CD14-positive monocyte (primary cell): ENCODE data around the gene NBAS. TPM values are rescaled to one million over a fixed set of nuclear protein-coding genes. Genes with fewer than 3 reads are reported as not detected.

Experiments
- DNase-seq, 3 donors: peaks; one replicate each; pipeline ENCODE4 v3.0.0-alpha.2; 2011 to 2022
- H2AFZ ChIP-seq: 2 replicates; pipeline ENCODE4 v1.6.0; 2012; ENCODE audit warnings: mild to moderate bottlenecking, low read depth, low read length, inconsistent platforms; ENCODE audit not compliant: insufficient read depth, poor library complexity, severe bottlenecking
- H3K27ac ChIP-seq, 2 donors: 1 replicate in 1 of 2; 2 replicates in 1 of 2; pipeline ENCODE4 v1.5.1; 2012 to 2013; ENCODE audit warnings: low read length in 2 of 2, control low read depth in 1 of 2, inconsistent platforms in 1 of 2, low read depth in 1 of 2, mild to moderate bottlenecking in 1 of 2
- H3K27me3 ChIP-seq, 2 donors: one replicate each; pipeline versions ENCODE4 v1.6.0 to v1.6.1; 2011 to 2013; ENCODE audit warnings: low read length in 2 of 2; ENCODE audit not compliant: control insufficient read depth in 2 of 2, insufficient read depth in 2 of 2
- H3K36me3 ChIP-seq, 2 donors: replicated peaks in 1 of 2; 1 replicate in 1 of 2; 2 replicates in 1 of 2; pipeline versions ENCODE4 v1.5.1 to v1.6.1; 2012 to 2013; ENCODE audit warnings: low read length in 2 of 2, control low read depth in 1 of 2, inconsistent platforms in 1 of 2, mild to moderate bottlenecking in 1 of 2; ENCODE audit not compliant: insufficient read depth in 2 of 2, control insufficient read depth in 1 of 2
- H3K4me1 ChIP-seq, 2 donors: 1 replicate in 1 of 2; 2 replicates in 1 of 2; pipeline versions ENCODE4 v1.5.1 to v1.6.1; 2012 to 2013; ENCODE audit warnings: low read length in 2 of 2, control low read depth in 1 of 2, inconsistent platforms in 1 of 2, mild to moderate bottlenecking in 1 of 2, moderate library complexity in 1 of 2; ENCODE audit not compliant: insufficient read depth in 2 of 2, control insufficient read depth in 1 of 2
- H3K4me2 ChIP-seq: replicated peaks from 2 replicates; pipeline ENCODE3; 2012; ENCODE audit warnings: low read length, moderate library complexity, mild to moderate bottlenecking; ENCODE audit not compliant: poor library complexity, severe bottlenecking; ENCODE audit errors: extremely low read depth
- H3K4me3 ChIP-seq, 3 experiments: fragments of 200-600 bp in 1 of 3; sonication (generic) in 1 of 3; replicated peaks in 1 of 3; 1 replicate in 2 of 3; 2 replicates in 1 of 3; pipeline ENCODE4 v1.5.1; 2011 to 2013; ENCODE audit warnings: low read length in 3 of 3, mild to moderate bottlenecking in 3 of 3, control low read depth in 2 of 3, low read depth in 2 of 3, inconsistent platforms in 1 of 3, moderate library complexity in 1 of 3
- H3K79me2 ChIP-seq: 2 replicates; pipeline ENCODE4 v1.6.0; 2012; ENCODE audit warnings: mild to moderate bottlenecking, control low read depth, inconsistent platforms, low read length, moderate library complexity; ENCODE audit not compliant: insufficient read depth
- H3K9ac ChIP-seq: 2 replicates; pipeline ENCODE4 v1.6.0; 2017; ENCODE audit warnings: low read length, mild to moderate bottlenecking; ENCODE audit not compliant: insufficient read depth, poor library complexity, severe bottlenecking
- H3K9me3 ChIP-seq, 2 donors: replicated peaks in 1 of 2; 1 replicate in 1 of 2; 2 replicates in 1 of 2; pipeline versions ENCODE4 v1.5.1 to v1.6.1; 2012 to 2013; ENCODE audit warnings: low read length in 2 of 2, control low read depth in 1 of 2; ENCODE audit not compliant: control insufficient read depth in 1 of 2, insufficient read depth in 1 of 2
- H4K20me1 ChIP-seq: 2 replicates; pipeline ENCODE4 v1.6.0; 2012; ENCODE audit warnings: mild to moderate bottlenecking, low read length, control low read depth, moderate library complexity; ENCODE audit not compliant: insufficient read depth
- H3K27ac Mint-ChIP-seq, 7 donors: one replicate each; pipeline ENCODE4 v1.8.0; 2020; ENCODE audit warnings: mild to moderate bottlenecking in 7 of 7, mixed read lengths in 7 of 7, moderate library complexity in 6 of 7, inconsistent platforms in 2 of 7
- H3K27me3 Mint-ChIP-seq, 3 donors: one replicate each; pipeline ENCODE4 v1.8.0; 2021 to 2022; ENCODE audit warnings: low read depth in 3 of 3, mild to moderate bottlenecking in 3 of 3, mixed read lengths in 3 of 3, moderate library complexity in 3 of 3, inconsistent platforms in 1 of 3
- H3K36me3 Mint-ChIP-seq, 2 donors: one replicate each; pipeline ENCODE4 v1.8.0; 2020; ENCODE audit warnings: mixed read lengths in 2 of 2, inconsistent platforms in 1 of 2, mild to moderate bottlenecking in 1 of 2
- H3K4me1 Mint-ChIP-seq: one replicate; pipeline ENCODE4 v1.8.0; 2020; ENCODE audit warnings: mild to moderate bottlenecking, mixed read lengths
- H3K4me3 Mint-ChIP-seq, 2 donors: one replicate each; pipeline ENCODE4 v1.8.0; 2020; ENCODE audit warnings: mild to moderate bottlenecking in 2 of 2, mixed read lengths in 2 of 2, moderate library complexity in 1 of 2
- H3K9me3 Mint-ChIP-seq, 7 donors: one replicate each; pipeline ENCODE4 v1.8.0; 2020 to 2022; ENCODE audit warnings: mixed read lengths in 7 of 7, mild to moderate bottlenecking in 6 of 7, moderate library complexity in 6 of 7, inconsistent platforms in 2 of 7
- WGBS: methylation state at CpG from one replicate; pipeline ENCODE4 v1.1.5; 2013; ENCODE audit warnings: missing lambda C conversion rate; ENCODE audit not compliant: insufficient coverage; 5-methylcytosine and 5-hydroxymethylcytosine counted together
- intact Hi-C, 2 donors: fragments of 100-400 bp; cut with micrococcal nuclease; formaldehyde crosslinking; loops; one replicate each; pipeline versions ENCODE4 v1.15.0 to v1.15.1; 2023
- polyA plus RNA-seq, 3 donors: library from polyadenylated mRNA; depleted of rRNA in 1 of 3; unstranded in 2 of 3; stranded (reverse) in 1 of 3; fragments of 300-500 nt in 2 of 3; fragments of >200 nt in 1 of 3; fragmentation: Illumina TruSeq in 2 of 3; gene quantifications; 1 replicate in 2 of 3; 2 replicates in 1 of 3; pipeline ENCODE4 v1.2.3, GENCODE V29; 2012 to 2021
- TF ChIP-seq, protein P1 (sequence below): fragments of 200-600 bp; IDR thresholded peaks from one replicate; pipeline ENCODE4 v1.8.0; 2022; ENCODE audit warnings: antibody characterized with exemption, mild to moderate bottlenecking

Gene NBAS
- polyA plus RNA-seq, 3 donors: 8.9 to 10.9 (median 8.9) TPM

- TF ChIP-seq, protein P1, sequence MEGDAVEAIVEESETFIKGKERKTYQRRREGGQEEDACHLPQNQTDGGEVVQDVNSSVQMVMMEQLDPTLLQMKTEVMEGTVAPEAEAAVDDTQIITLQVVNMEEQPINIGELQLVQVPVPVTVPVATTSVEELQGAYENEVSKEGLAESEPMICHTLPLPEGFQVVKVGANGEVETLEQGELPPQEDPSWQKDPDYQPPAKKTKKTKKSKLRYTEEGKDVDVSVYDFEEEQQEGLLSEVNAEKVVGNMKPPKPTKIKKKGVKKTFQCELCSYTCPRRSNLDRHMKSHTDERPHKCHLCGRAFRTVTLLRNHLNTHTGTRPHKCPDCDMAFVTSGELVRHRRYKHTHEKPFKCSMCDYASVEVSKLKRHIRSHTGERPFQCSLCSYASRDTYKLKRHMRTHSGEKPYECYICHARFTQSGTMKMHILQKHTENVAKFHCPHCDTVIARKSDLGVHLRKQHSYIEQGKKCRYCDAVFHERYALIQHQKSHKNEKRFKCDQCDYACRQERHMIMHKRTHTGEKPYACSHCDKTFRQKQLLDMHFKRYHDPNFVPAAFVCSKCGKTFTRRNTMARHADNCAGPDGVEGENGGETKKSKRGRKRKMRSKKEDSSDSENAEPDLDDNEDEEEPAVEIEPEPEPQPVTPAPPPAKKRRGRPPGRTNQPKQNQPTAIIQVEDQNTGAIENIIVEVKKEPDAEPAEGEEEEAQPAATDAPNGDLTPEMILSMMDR: no peak
- no peak for DNase-seq
- H3K9me3 ChIP-seq: no peaks in the 10 kb centered on the region
- 100% methylated on average over 4 of the region's 7 CpGs for WGBS
- peaks cover 78% of the 10 kb centered on the region in 2 donors for H3K36me3 ChIP-seq
- no peak overlapping the region for H3K4me3 ChIP-seq
- H3K79me2 ChIP-seq: no peaks in the 10 kb centered on the region
- Mint-ChIP-seq H3K9me3 (no peaks in the 10 kb centered on the region), H3K4me3 (no peak overlapping the region), H3K36me3 (peaks cover 65 to 85% of the 10 kb centered on the region in 2 donors), H3K27ac (no peak overlapping the region), H3K27me3 (no peaks in the 10 kb centered on the region), H3K4me1 (no peaks in the 10 kb centered on the region)
- no peak overlapping the region for H3K9ac ChIP-seq
- no peak overlapping the region for H3K27ac ChIP-seq
- intact Hi-C loops: no loop called here
- H3K27me3 ChIP-seq: no peaks in the 10 kb centered on the region
- no peak overlapping the region for H3K4me2 ChIP-seq
- H4K20me1 ChIP-seq: no peaks in the 10 kb centered on the region
- H2AFZ ChIP-seq: no peak overlapping the region
- no peaks in the 10 kb centered on the region for H3K4me1 ChIP-seq
Observed at GRCh38 chr2:15607709-15608391, 46.7 kb upstream of the NBAS start.

- TF ChIP-seq, protein P1: no peak
- H2AFZ ChIP-seq: no peak overlapping the region
- intact Hi-C loops: no loop called here
- Mint-ChIP-seq H3K4me1 (no peaks in the 10 kb centered on the region), H3K36me3 (peaks cover 74 to 89% of the 10 kb centered on the region in 2 donors), H3K27me3 (no peaks in the 10 kb centered on the region), H3K9me3 (no peaks in the 10 kb centered on the region), H3K4me3 (no peak overlapping the region), H3K27ac (no peak overlapping the region)
- no peaks in the 10 kb centered on the region for H3K9me3 ChIP-seq
- H3K4me3 ChIP-seq: no peak overlapping the region
- no peak for DNase-seq
- no peaks in the 10 kb centered on the region for H4K20me1 ChIP-seq
- WGBS: no CpG with 5 or more reads among the region's 8 CpGs
- H3K79me2 ChIP-seq: no peaks in the 10 kb centered on the region
- H3K36me3 ChIP-seq: peaks cover 89% of the 10 kb centered on the region in 2 donors
- H3K4me1 ChIP-seq: no peaks in the 10 kb centered on the region
- H3K4me2 ChIP-seq: no peak overlapping the region
- H3K27ac ChIP-seq: no peak overlapping the region
- H3K27me3 ChIP-seq: no peaks in the 10 kb centered on the region
- H3K9ac ChIP-seq: no peak overlapping the region
Observed at GRCh38 chr2:15606481-15607441, 45.6 kb upstream of the NBAS start.
